HT-29 (cell line): ENCODE data around the gene CDKAL1. TPM values are rescaled to one million over a fixed set of nuclear protein-coding genes. Genes with fewer than 3 reads are reported as not detected.

Source experiments
- DNase-seq: peaks from one replicate; pipeline ENCODE4 v3.0.0-alpha.2; 2015; ENCODE audit warnings: low spot score
- total RNA-seq: library from RNA; depleted of rRNA; stranded (reverse); fragments of >200 nt; shearing (Covaris generic); gene quantifications from 2 replicates; pipeline ENCODE4 v1.2.3, GENCODE V29; 2014

CDKAL1 gene
- total RNA-seq, 1 experiment from 2014 or later = 9.8 TPM

DNA sequence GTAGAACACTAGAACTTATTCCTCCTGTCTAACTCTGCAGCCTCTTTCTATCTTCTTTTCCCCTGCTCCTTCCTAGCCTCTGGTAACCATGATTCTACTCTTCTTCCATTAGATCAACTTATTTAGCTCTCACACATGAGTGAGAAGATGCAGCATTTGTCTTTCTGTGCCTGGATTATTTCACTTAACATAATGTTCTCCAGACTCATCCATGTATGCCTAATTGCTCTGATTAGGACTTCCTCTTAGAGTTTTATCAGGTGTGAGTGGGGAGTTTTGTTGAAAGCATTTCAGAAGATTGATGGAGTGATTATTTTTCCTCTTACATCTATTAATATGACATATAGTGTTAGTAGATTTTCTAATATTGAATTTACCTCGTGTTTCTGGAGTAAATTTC lies 140.4 kb downstream of the CDKAL1 start:
- DNase-seq = no peak

DNA sequence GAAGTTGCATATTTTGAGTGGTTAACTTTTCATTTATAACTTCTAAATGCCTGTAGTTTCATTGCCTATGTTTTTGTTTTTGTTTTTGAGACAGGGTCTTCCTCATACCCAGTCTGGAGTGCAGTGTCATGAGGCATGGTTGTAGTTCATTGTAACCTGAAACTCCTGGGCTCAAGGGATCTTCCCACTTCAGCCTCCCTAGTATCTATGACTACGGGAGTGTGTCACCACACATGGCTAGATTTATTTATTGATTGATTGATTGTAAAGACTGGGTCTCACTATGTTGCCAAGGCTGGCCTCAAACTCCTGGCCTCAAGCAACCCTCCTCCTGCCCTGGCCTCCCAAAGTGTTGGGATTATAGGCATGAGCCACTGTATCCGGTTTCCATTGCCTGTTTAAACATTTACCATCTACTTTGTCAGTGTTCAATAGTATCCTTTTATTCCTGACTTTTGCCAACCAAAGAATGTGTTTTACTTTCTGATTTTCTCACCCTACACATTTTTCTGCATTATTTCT lies 144.6 kb downstream of the CDKAL1 start:
- DNase-seq = no peak

- no peak for DNase-seq
Observed at GRCh38 chr6:20680697-20681165, 146.5 kb downstream of the CDKAL1 start.

DNA sequence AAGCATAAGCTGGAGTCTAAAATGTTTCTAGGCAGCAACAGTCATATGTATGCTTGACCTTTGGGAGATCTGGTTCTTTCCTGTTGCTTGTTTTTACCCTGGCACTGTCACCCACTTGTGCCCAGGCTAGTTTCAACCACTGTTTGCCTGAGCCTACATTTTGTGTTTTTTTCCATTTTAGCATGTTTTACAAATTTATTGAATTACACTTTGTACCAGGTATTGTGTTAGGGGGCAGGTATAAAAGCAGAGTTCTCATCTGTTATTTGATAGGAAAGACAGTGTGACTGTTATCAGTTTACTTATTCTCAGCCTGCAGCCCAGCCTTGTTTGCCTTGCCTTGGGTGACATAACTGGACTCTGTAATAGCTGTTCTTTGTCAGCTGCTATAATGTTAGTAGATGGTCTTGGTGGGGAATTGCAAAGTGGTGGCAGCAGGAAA lies 147.0 kb downstream of the CDKAL1 start:
- DNase-seq = no peak

GRCh38 chr6:20684474-20684873 lies 150.2 kb downstream of the CDKAL1 start:
- DNase-seq = no peak

DNA sequence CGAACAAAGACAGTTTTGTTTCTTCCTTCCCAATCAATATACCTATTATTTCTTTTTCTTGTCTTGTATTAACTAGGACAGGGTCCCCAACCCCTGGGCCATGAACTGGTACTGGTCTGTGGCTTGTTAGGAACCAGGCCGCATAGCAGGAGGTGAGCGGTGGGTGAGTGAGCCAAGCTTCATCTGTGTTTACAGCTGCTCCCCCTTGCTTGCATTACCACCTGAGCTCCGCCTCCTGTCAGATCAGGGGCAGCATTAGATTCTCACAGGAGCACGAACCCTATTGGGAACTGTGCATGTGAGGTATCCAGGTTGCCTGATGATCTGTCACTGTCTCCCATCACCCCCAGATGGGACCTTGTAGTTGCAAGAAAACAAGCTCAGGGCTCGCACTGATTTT lies 151.9 kb downstream of the CDKAL1 start:
- no peak for DNase-seq

- DNase-seq = no peak
Observed at GRCh38 chr6:20687494-20687893, 153.2 kb downstream of the CDKAL1 start.

DNA sequence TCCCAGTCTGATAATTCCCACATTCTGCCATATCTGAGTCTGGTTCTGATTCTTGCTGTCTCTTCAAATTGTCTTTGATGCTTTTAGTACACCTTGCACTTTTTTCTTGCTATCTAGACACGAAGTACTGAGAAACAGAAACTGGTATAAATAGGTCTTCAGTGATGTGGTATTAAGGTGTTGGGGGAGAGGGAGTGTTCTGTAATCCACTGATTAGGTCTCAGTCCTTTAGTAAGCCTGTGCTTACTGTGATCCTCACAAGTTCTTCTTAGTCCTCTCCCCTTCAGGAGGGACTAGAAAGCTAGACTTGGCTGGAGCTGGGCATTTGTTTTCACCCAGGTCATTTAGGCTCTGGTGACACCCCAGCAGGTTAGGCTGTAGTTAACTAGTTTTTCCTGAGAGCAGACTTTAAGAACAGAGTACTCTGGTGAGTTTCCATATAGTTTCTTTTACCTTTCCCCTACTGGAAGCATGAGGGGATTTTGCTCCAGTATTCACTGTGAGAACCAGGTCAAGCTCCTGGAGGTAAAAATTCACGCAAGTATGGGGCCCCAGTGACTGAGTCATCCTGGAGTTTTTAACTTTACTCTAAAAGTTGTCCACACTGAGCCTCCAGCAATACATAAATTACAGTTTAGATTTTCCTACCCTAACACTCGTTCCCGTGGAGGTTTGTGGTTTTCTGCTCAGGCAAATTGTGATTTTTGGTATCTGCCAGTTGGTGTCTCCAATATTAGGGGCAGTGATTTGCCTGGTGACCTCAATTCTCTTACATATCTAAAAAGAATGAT lies 154.6 kb downstream of the CDKAL1 start:
- DNase-seq = peak; percentile 18

- no peak for DNase-seq
Observed at GRCh38 chr6:20691185-20691584, 156.9 kb downstream of the CDKAL1 start.

- no peak for DNase-seq
Observed at GRCh38 chr6:20692023-20692422, 157.8 kb downstream of the CDKAL1 start.

- no peak for DNase-seq
Observed at GRCh38 chr6:20693466-20694063, 159.3 kb downstream of the CDKAL1 start.

GRCh38 chr6:20696676-20697075 lies 162.4 kb downstream of the CDKAL1 start:
- no peak for DNase-seq

- no peak for DNase-seq
Observed at GRCh38 chr6:20698675-20699074, 164.4 kb downstream of the CDKAL1 start.

DNA sequence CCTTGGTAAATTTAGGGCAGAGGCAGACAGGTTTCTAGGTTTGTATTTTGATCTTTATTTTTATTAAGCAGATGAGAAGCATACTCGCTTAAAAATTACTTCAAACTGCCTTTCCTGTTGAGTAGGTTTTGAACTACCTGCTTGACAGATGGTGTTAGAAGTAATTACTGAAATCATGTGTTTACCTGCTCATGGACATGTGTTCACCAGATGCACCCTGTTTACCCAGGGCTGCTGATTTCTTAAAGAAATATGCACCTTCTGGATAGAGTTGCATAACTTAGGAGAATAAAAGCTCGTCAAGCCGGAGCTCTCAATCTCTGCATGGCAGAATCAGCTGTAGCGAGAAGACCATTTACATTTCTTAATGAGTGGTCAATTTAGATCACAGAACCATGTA lies 165.1 kb downstream of the CDKAL1 start:
- DNase-seq = peak; percentile 47

DNA sequence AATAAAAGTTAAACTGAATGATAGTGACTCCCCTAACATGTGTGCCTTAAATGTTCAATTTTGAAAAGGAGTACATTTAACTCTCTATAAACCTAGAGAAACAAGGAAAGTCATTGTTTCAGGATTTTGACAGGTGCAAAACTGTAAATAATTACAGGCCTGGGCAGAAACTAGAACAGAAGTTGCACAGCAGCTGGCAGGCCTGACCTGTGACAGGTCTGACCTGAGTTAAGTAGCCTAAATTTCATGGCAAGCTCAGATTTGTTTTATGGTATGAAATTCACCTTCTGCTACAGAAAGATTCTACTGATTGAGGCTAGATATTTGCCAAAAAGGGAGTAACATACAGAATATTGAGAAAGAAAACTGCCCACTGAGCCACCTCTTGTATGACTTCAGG lies 166.1 kb downstream of the CDKAL1 start:
- no peak for DNase-seq

- DNase-seq = no peak
Observed at GRCh38 chr6:20702366-20702765, 168.1 kb downstream of the CDKAL1 start.

- no peak for DNase-seq
Observed at GRCh38 chr6:20703049-20703448, 168.8 kb downstream of the CDKAL1 start.

DNA sequence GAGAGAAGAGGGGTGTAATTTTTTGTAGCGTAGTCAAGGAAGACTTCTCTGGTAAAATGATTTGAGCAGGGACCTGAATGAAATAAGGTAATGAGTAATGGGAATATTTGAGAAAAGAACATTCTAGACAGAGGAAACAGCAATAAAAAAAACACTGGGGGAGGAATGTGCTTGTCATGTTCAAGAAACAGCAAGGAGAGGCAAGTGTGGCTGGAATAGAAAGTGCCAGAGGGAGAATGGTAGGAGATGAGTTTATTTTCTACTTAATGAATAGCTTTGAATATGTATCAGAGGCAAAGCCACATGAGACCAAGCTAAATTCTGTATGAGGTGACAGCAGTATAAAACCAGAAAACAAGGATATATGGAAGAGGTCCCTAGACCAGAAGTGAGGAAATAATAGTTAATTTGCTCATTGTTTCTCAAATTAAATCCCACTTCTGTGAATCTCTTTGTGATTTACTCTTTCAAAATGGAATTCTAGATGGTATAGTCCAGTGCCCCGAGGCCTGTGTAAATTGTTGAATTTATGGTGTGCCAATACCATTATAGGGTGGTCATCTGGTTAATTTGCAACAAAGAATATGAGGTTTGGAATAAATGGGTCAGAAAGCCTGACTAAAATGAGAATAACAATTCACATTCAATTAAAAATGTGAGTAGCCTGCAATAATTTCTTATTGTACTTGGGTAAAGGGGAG lies 170.2 kb downstream of the CDKAL1 start:
- DNase-seq = no peak

- DNase-seq = peak; percentile 19
Observed at GRCh38 chr6:20705741-20706140, 171.5 kb downstream of the CDKAL1 start.

- DNase-seq = peak; percentile 41
Observed at GRCh38 chr6:20706238-20706938, 172.1 kb downstream of the CDKAL1 start.

DNA sequence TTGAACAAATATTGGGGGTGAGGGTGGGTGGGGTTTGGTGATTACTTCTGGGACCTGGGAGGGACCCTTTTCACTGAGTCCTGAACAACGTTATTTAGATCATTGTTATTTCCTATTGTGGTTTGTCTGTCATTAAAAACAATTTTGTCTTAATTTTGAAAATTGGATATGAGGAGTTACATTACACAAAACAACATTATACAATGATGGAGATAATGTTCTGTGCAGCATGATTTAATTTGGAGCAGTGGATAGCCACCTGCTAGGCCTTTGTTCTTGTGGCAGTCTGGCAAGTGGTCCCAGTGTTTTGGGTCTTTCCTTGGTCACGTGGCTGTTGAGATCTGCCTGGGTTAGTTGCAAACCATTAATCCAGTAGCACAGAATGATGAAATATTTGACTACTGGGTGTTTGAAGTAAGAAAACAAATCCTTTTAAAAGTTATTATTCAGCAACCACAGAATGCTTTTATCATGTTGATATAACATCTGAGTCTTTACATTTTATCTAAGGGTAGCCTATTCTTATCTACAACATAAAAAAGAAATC lies 172.8 kb downstream of the CDKAL1 start:
- DNase-seq = peak; percentile 57
